Activated CD4-positive, alpha-beta memory T cell treated with anti-CD3 and anti-CD28 coated beads for 36 hours (primary cell): ENCODE data around the gene CLSTN1. TPM values are rescaled to one million over a fixed set of nuclear protein-coding genes. Genes with fewer than 3 reads are reported as not detected.

Experiments used
- CTCF ChIA-PET: fragments of 350-600 bp; sonication (Branson Sonifier 250); formaldehyde crosslinking; loops from one replicate; lab custom pipeline; 2021; ENCODE audit warnings: antibody characterized with exemption, inconsistent platforms; lab: Charles Lee
- POLR2A ChIA-PET: fragments of 350-600 bp; sonication (Branson Sonifier 250); formaldehyde crosslinking; loops from one replicate; lab custom pipeline; 2021; ENCODE audit warnings: antibody characterized with exemption; lab: Charles Lee
- DNase-seq: peaks from one replicate; pipeline ENCODE4 v3.0.0-alpha.2; 2020
- H3K27ac Mint-ChIP-seq: one replicate; pipeline ENCODE4 v1.8.0; 2021; ENCODE audit warnings: mixed read lengths
- H3K27me3 Mint-ChIP-seq: one replicate; pipeline ENCODE4 v1.8.0; 2021; ENCODE audit warnings: mixed read lengths
- H3K36me3 Mint-ChIP-seq: one replicate; pipeline ENCODE4 v1.8.0; 2021; ENCODE audit warnings: mixed read lengths
- H3K4me1 Mint-ChIP-seq: one replicate; pipeline ENCODE4 v1.8.0; 2021; ENCODE audit warnings: low read depth, mixed read lengths
- H3K4me3 Mint-ChIP-seq: one replicate; pipeline ENCODE4 v1.8.0; 2021; ENCODE audit warnings: mild to moderate bottlenecking, mixed read lengths
- H3K9me3 Mint-ChIP-seq: one replicate; pipeline ENCODE4 v1.8.0; 2021; ENCODE audit warnings: mixed read lengths
- intact Hi-C: fragments of 100-400 bp; cut with micrococcal nuclease; formaldehyde crosslinking; loops from one replicate; pipeline ENCODE4 v1.15.1; 2023
- total RNA-seq, 2 experiments: library from RNA; stranded (reverse); gene quantifications; one replicate each; pipeline ENCODE4 v1.2.3, GENCODE V29; 2021

CLSTN1 gene
- total RNA-seq, 2 experiments from 2014 or later: 33.6 to 34.1 TPM

DNA sequence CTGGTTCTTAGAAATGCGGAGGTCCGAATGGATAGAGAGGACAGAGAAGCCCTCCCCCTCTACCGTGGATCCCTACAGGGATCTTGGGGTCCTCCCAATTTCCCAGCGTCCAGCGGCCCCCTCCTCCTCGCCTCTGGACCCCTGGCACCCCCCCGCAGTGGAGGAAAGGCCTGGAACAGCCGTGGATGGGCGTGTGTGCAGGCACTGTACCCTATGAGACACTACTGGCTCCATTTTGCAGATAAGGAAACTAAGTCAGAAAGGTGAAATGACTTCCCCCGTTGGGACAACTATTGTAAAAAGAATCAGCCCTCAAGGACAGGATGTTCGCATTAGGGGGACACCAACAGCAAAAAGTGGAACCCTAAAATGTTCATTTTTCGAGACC lies 931 bp upstream of the CLSTN1 start:
- no peak overlapping the region for H3K27ac Mint-ChIP-seq
- H3K27me3 Mint-ChIP-seq: no peaks in the 10 kb centered on the region
- intact Hi-C loops: loop anchor here (2.0 to 10.0 kb wide), 4 partner anchors 24 to 870 kb away; no protein-coding TSS in a partner anchor
- H3K4me3 Mint-ChIP-seq: peak overlapping the region; percentile 66
- no peak for DNase-seq
- no peaks in the 10 kb centered on the region for H3K9me3 Mint-ChIP-seq
- peaks cover 4% of the 10 kb centered on the region for H3K36me3 Mint-ChIP-seq
- POLR2A ChIA-PET: interaction anchor here (1.2 kb wide), 1 partner anchor 25 kb away, joined by 5 read pairs; no protein-coding TSS in a partner anchor
- peaks cover 46% of the 10 kb centered on the region for H3K4me1 Mint-ChIP-seq
- CTCF ChIA-PET: interaction anchor here (1.4 to 2.5 kb wide), 2 partner anchors 40 to 41 kb away, joined by 3 to 9 read pairs; no protein-coding TSS in a partner anchor

DNA sequence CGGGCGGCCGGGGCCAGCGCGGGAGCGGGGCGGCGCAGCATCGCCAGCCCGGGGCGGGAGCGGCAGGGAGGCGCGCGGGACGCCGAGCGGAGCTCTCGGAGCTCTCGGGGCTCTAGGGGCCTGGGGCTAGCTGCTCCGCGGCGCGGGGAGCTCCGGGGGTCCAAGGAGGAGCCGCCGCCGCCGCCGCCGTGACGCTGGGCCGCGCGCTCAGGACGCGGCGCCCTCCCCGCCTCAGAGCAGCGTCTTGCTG lies 147 bp downstream of the CLSTN1 start:
- intact Hi-C loops: loop anchor here (1.0 to 10.0 kb wide), 3 partner anchors 39 to 871 kb away; no protein-coding TSS in a partner anchor
- Mint-ChIP-seq H3K4me1 (peaks cover 46% of the 10 kb centered on the region), H3K27me3 (no peaks in the 10 kb centered on the region), H3K4me3 (peak overlapping the region; percentile 59), H3K36me3 (peaks cover 4% of the 10 kb centered on the region), H3K9me3 (no peaks in the 10 kb centered on the region), H3K27ac (no peak overlapping the region)
- POLR2A ChIA-PET: interaction anchor here (0.9 kb wide), 1 partner anchor 24 kb away, joined by 4 read pairs; no protein-coding TSS in a partner anchor
- no peak for DNase-seq
- CTCF ChIA-PET: interaction anchor here (0.5 to 1.0 kb wide), 2 partner anchors 39 to 197 kb away, joined by 3 to 4 read pairs; no protein-coding TSS in a partner anchor

DNA sequence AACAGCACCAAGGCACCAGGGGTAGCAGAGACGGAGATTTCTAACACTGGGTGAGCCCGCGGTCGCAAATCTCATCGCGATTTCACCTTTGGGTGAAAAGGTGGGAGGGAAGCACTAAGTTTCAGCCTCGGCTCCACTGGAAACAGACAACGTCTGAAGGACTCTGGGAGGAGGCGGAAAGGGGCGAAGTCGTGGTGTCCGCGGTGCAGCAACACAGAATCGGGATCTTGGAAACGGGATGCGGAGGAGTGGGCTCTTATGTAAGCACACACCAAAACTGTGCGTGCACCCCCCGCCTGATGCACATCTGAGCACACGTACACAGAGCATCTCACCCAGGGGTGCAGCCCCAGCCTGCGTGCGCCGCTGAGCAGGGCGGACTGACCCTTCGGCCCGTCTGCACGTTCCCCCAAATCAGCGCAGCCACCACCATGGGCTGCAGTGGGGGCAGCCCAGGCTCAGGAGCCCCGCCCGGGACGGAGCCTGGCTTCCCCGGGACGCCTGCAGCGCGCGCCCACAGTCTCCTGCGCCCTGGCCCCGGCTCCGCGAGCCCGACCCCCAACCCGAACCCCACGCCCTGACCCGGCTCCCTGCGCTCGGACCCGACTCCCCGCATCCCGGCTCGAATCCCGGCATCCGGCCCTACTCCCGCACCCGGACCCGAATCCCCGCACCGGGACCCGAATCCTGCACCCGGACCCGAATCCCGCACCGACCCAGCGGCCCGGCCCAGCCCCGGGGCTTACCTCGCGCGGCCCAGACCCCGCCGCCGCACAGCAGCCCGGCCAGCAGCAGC lies 670 bp downstream of the CLSTN1 start:
- peak; percentile 56 for DNase-seq
- Mint-ChIP-seq H3K27ac (peak overlapping the region; percentile 77), H3K4me3 (peak overlapping the region; percentile 94), H3K27me3 (no peaks in the 10 kb centered on the region), H3K36me3 (peaks cover 4% of the 10 kb centered on the region), H3K4me1 (peaks cover 46% of the 10 kb centered on the region), H3K9me3 (no peaks in the 10 kb centered on the region)
- intact Hi-C loops: loop anchor here (1.0 to 10.0 kb wide), 3 partner anchors 39 to 872 kb away; no protein-coding TSS in a partner anchor
- CTCF ChIA-PET: interaction anchor here (0.6 to 1.5 kb wide), 5 partner anchors 18 to 208 kb away, joined by 3 to 4 read pairs (median 4); no protein-coding TSS in a partner anchor
- POLR2A ChIA-PET: interaction anchor here (0.9 kb wide), 1 partner anchor 23 kb away, joined by 4 read pairs; no protein-coding TSS in a partner anchor

DNA sequence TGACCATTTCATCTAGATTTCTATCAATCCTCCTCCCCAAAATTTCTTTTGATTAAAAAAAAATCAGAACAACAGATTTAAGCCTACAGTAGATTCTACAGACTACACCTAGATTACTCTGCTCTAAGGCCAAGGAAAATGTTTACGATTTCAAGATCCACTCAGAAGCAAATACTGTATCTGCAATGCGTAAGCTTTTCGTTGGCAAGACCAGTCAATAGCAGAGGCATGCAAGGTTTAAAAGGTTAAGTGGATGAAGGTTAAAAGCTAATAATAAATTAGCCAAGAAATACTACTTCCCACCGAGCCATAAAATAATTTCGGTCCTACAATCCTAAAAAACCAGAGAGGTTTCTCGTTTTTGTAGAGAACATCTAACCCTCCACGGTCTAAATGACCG lies 1.3 kb downstream of the CLSTN1 start:
- Mint-ChIP-seq H3K4me3 (peak overlapping the region; percentile 94), H3K9me3 (no peaks in the 10 kb centered on the region), H3K27me3 (no peaks in the 10 kb centered on the region), H3K4me1 (peaks cover 43% of the 10 kb centered on the region), H3K27ac (peak overlapping the region; percentile 5), H3K36me3 (peaks cover 4% of the 10 kb centered on the region)
- DNase-seq: no peak
- CTCF ChIA-PET: interaction anchor here (0.6 to 1.5 kb wide), 5 partner anchors 18 to 207 kb away, joined by 3 to 4 read pairs (median 3); no protein-coding TSS in a partner anchor
- intact Hi-C loops: loop anchor here (5.0 to 10.0 kb wide), 2 partner anchors 95 to 872 kb away; no protein-coding TSS in a partner anchor
- POLR2A ChIA-PET: no interaction called here

DNA sequence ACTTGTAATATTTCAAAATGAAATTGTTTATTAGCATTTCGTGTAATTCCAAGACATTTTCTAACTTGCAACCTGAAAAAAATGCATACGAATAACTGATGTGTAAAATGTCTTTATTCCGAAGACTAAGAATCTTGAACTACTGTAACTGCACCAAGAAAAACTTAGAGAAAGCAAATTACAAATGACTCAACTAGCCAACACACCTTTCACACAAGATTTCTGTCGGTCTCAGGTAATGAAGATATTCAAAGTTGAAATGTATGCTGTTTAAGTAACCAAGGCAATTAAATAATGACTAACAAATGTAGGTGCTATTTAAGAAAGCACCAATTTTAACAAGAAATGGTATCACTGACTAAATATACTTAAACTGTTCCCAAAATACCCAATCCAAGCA lies 2.1 kb downstream of the CLSTN1 start:
- Mint-ChIP-seq H3K4me1 (peaks cover 41% of the 10 kb centered on the region), H3K9me3 (no peaks in the 10 kb centered on the region), H3K27me3 (no peaks in the 10 kb centered on the region), H3K36me3 (peaks cover 4% of the 10 kb centered on the region), H3K4me3 (peak overlapping the region; percentile 94), H3K27ac (no peak overlapping the region)
- DNase-seq: no peak
- CTCF ChIA-PET: interaction anchor here (1.0 to 1.5 kb wide), 3 partner anchors 17 to 41 kb away, joined by 3 to 4 read pairs (median 3); no protein-coding TSS in a partner anchor
- POLR2A ChIA-PET: no interaction called here
- intact Hi-C loops: loop anchor here (5.0 to 10.0 kb wide), 2 partner anchors 94 to 873 kb away; no protein-coding TSS in a partner anchor

DNA sequence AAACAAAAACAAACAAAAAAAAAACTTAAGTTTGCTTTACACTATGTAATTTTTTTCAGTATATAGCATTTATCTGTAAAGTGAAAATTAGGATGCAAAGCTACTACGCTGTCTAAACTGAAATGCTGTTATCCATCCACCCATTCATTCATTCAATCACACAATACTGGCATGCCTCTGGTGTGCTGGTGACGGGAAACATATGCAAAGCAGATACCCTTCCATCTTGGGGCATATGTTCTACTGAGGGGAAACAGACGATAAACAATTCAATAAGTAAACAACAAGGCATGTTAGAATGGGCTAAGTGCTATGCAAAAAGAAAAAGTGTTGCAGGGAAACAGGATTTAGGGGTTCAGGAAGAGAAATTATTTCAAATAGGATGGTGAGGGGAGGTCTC lies 3.2 kb downstream of the CLSTN1 start:
- Mint-ChIP-seq H3K36me3 (peaks cover 4% of the 10 kb centered on the region), H3K27ac (no peak overlapping the region), H3K9me3 (no peaks in the 10 kb centered on the region), H3K4me1 (peaks cover 39% of the 10 kb centered on the region), H3K4me3 (no peak overlapping the region), H3K27me3 (no peaks in the 10 kb centered on the region)
- intact Hi-C loops: loop anchor here (5.0 to 10.0 kb wide), 2 partner anchors 93 to 874 kb away; no protein-coding TSS in a partner anchor
- POLR2A ChIA-PET: no interaction called here
- CTCF ChIA-PET: interaction anchor here (0.6 to 2.4 kb wide), 4 partner anchors 12 to 105 kb away, joined by 3 to 15 read pairs (median 4); no protein-coding TSS in a partner anchor
- no peak for DNase-seq

DNA sequence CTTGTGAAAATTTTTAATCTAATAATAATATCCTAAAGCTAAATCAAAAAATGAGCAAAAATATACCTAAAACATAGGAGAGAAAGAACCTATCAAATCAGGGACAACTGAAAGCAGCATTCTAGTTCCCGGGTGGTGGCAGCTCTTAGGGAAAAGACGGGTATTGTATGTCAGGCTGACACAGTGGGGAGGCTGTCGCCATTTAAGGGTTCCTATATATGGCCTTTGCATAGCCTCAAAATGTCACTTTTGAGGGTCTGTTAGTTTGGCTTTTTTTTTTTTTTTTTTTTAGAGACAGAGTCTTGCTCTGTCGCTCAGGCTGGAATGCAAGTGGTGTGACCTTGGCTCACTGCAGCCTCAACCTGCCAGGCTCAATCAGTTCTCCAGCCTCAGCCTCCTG lies 6.0 kb downstream of the CLSTN1 start:
- POLR2A ChIA-PET: no interaction called here
- CTCF ChIA-PET: interaction anchor here (1.0 kb wide), 1 partner anchor 34 kb away, joined by 4 read pairs; no protein-coding TSS in a partner anchor

DNA sequence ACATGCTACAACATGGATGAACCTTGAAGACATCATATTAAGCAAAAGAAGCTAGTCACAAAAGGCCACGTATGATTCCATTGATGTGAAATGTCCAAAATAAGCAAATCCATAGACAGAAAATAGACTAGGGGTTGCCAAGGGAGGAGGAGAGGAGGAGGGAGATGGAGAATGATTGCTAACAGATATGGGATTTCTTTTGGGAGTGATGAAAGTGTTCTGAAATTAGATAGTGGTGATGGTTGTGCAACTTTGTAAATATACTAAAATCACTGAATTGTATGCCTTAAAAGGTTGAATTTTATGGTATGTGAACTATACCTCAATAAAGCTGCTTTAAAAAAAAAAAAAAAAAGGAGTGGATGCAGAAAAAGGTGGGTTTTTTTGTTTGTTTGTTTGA lies 7.6 kb downstream of the CLSTN1 start:
- intact Hi-C loops: no loop called here
- ChIA-PET POLR2A (no interaction called here), CTCF (no interaction called here)
- Mint-ChIP-seq H3K36me3 (peaks cover 2% of the 10 kb centered on the region), H3K4me3 (no peak overlapping the region), H3K4me1 (peaks cover 12% of the 10 kb centered on the region), H3K27ac (no peak overlapping the region), H3K9me3 (no peaks in the 10 kb centered on the region), H3K27me3 (no peaks in the 10 kb centered on the region)
- DNase-seq: no peak

More for the DNA sequence above, 6.0 kb downstream of the CLSTN1 start:
- intact Hi-C loops: no loop called here
- no peaks in the 10 kb centered on the region for H3K9me3 Mint-ChIP-seq
- no peak overlapping the region for H3K27ac Mint-ChIP-seq
- no peak overlapping the region for H3K4me3 Mint-ChIP-seq
- no peak for DNase-seq
- H3K4me1 Mint-ChIP-seq: peaks cover 25% of the 10 kb centered on the region
- peaks cover 2% of the 10 kb centered on the region for H3K36me3 Mint-ChIP-seq
- no peaks in the 10 kb centered on the region for H3K27me3 Mint-ChIP-seq

DNA sequence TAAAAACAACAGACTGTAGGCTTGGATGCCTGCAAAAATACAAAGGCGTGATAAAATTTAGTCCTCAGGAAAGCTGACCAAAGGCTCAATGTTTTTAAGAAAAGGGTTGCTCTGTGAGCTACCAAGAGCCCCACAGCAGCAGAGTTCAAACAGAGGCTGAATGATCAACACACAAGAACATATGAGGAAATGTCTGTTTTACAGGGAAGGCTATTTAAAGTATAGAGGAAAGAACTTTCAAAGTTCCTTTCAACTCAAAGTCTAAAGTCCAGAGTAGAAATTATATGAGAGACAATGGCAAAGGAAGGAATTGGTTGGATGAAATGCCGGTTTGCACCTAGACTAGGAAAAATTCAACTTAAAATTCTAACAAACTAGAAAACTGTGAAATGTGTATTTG lies 8.6 kb downstream of the CLSTN1 start:
- H3K27me3 Mint-ChIP-seq: no peaks in the 10 kb centered on the region
- no peak for DNase-seq
- ChIA-PET CTCF (interaction anchor here (1.4 kb wide), 1 partner anchor 30 kb away, joined by 4 read pairs; no protein-coding TSS in a partner anchor), POLR2A (no interaction called here)
- H3K27ac Mint-ChIP-seq: no peak overlapping the region
- peaks cover 2% of the 10 kb centered on the region for H3K36me3 Mint-ChIP-seq
- peaks cover 12% of the 10 kb centered on the region for H3K4me1 Mint-ChIP-seq
- H3K9me3 Mint-ChIP-seq: no peaks in the 10 kb centered on the region
- intact Hi-C loops: no loop called here
- H3K4me3 Mint-ChIP-seq: no peak overlapping the region

DNA sequence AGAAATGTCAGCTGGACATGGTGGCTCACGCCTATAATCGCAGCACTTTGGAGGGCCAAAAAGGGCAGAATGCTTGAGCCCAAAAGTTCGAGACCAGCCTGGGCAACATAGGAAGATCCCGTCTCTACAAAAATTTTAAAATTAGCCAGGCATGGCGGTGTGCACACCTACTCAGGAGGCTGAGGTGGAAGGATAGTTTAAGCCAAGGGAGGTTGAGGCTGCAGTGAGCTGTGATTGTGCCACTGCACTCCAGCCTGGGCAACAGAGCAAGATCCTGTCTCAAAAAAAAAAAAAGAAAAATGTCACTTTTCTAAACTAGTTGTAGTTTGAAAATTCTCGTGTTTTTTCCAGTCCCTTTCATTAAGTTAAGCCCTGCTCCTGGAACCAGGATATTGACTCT lies 9.1 kb downstream of the CLSTN1 start:
- Mint-ChIP-seq H3K4me3 (no peak overlapping the region), H3K9me3 (no peaks in the 10 kb centered on the region), H3K36me3 (no peaks in the 10 kb centered on the region), H3K4me1 (peaks cover 8% of the 10 kb centered on the region), H3K27ac (no peak overlapping the region), H3K27me3 (no peaks in the 10 kb centered on the region)
- CTCF ChIA-PET: interaction anchor here (1.4 kb wide), 1 partner anchor 30 kb away, joined by 4 read pairs; no protein-coding TSS in a partner anchor
- intact Hi-C loops: no loop called here
- no peak for DNase-seq
- POLR2A ChIA-PET: interaction anchor here (0.6 kb wide), 1 partner anchor 47 kb away, joined by 3 read pairs; no protein-coding TSS in a partner anchor

DNA sequence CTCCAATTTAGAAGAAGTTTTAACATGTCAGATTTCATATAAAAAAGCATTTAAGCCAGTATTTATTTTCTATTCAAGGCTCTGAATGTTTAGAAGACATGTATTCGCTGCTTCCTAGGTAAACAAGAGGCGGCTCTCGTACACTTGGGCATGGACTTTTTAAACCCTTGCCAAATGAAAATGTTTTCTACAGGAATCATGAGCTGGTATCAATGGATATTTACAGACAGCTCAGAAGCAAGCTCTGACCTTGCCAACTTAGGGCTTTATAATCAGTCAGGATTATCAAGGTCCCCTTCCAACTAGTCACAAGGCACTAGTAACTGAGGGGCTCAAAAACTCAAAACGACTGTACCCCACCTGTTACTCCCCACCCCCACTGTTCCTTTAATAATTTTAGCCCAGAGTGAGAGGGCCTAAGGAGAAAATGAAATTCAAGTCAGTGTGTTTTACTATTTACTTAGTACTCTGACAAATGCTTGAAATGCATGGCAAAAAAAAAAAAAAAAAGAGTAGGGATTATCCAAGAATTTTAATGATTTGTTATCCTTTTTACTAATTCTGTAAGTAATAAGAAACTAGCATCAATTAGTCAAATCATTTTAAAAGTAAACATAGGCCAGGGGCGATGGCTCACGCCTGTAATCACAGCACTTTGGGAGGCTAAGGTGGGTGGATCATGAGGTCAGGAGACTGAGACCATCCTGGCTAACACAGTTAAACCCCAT lies 12.4 kb downstream of the CLSTN1 start:
- intact Hi-C loops: no loop called here
- Mint-ChIP-seq H3K4me3 (no peak overlapping the region), H3K27me3 (no peaks in the 10 kb centered on the region), H3K36me3 (no peaks in the 10 kb centered on the region), H3K27ac (no peak overlapping the region), H3K9me3 (no peaks in the 10 kb centered on the region), H3K4me1 (peaks cover 27% of the 10 kb centered on the region)
- ChIA-PET POLR2A (no interaction called here), CTCF (interaction anchor here (0.7 kb wide), 1 partner anchor 71 kb away, joined by 3 read pairs; no protein-coding TSS in a partner anchor)
- DNase-seq: no peak
